IMR-90 (cell line): ENCODE data around the gene UBE2V1.
"Not testable (repeated sequence)": the region's sequence is repeated elsewhere in the genome, so short reads cannot be mapped to it uniquely, and the experiment has no call there.

Experiments
- CTCF ChIP-seq: conservative IDR thresholded peaks from 2 replicates; pipeline ENCODE4 v1.5.1; 2012; ENCODE audit warnings: mild to moderate bottlenecking, low read depth, low read length, improper control_type of control experiment
- POLR2A ChIP-seq: IDR thresholded peaks from 2 replicates; pipeline ENCODE4 v1.6.1; 2012; ENCODE audit warnings: mild to moderate bottlenecking, low read depth, low read length
- SMC3 ChIP-seq: fragments of 150-350 bp; IDR thresholded peaks from 2 replicates; pipeline ENCODE4 v1.6.1; 2016; ENCODE audit warnings: low read depth, mild to moderate bottlenecking, antibody characterized with exemption, low read length, moderate library complexity

DNA sequence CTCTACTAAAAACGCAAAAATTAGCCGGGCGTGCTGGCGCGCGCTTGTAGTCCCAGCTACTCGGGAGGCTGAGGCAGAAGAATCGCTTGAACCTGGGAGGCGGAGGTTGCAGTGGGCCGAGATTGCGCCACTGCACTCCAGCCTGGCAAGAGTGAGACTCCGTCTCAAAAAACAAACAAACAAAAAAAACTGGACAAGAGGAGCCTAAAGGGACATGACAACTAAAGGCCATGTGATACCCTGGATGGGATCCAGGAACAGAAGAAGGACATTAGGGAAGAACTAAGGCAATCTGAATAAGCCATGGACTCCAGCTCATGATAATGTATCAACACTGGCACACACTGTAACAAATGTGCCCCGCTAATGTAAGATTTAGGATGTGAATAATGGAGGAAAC, 24.8 kb upstream of the UBE2V1 start:
- not testable (repeated sequence) for TF ChIP-seq POLR2A, SMC3, CTCF
